H1 (cell line): ENCODE measurements around the gene TMEM117.

Experiments
- CTCF ChIP-seq, 3 experiments: IDR thresholded peaks; 1 replicate in 2 of 3; 2 replicates in 1 of 3; pipeline versions ENCODE4 v1.5.1 to v1.6.1; 2011; ENCODE audit warnings: low read length in 3 of 3, mild to moderate bottlenecking in 3 of 3, inconsistent platforms in 2 of 3, low read depth in 1 of 3, moderate library complexity in 1 of 3; ENCODE audit not compliant: insufficient read depth in 1 of 3; ENCODE audit errors: control extremely low read depth in 1 of 3
- PHF8 ChIP-seq: fragments of 200-600 bp; sonication (generic); conservative IDR thresholded peaks from 2 replicates; pipeline ENCODE4 v1.7.1; 2012; ENCODE audit warnings: low read depth, mild to moderate bottlenecking, inconsistent platforms, low read length, moderate library complexity

GRCh38 chr12:44334347-44334746, 498.5 kb downstream of the TMEM117 start:
- TF ChIP-seq CTCF (IDR thresholded peaks at IDR 0.05; ENCODE audit: control extremely low read depth in 1 of 3, insufficient read depth in 1 of 3, low read depth in 1 of 3, low read length in 3 of 3) (no peak), PHF8 (no peak)
